Fibroblast of lung (primary cell): ENCODE measurements around the gene APRT.

ENCODE experiments used
- CTCF ChIP-seq, 2 donors: IDR thresholded peaks in 1 of 2; conservative IDR thresholded peaks in 1 of 2; 1 replicate in 1 of 2; 2 replicates in 1 of 2; pipeline ENCODE4 v1.5.1; 2011 to 2012; ENCODE audit warnings: low read length in 2 of 2, control low read depth in 1 of 2, inconsistent platforms in 1 of 2, low read depth in 1 of 2, mild to moderate bottlenecking in 1 of 2
- EZH2 ChIP-seq: IDR thresholded peaks from 2 replicates; pipeline ENCODE4 v1.5.1; 2012; ENCODE audit warnings: low read length, control low read depth, mild to moderate bottlenecking; ENCODE audit errors: missing control alignments

- TF ChIP-seq EZH2 (no peak), CTCF (conservative IDR thresholded peaks at IDR 0.05 in 1 of 2, IDR thresholded peaks at IDR 0.05 in 1 of 2; ENCODE audit: low read depth in 1 of 2, low read length in 2 of 2) (no peak)
These were observed 2.6 kb downstream of the APRT start for GRCh38 chr16:88809068-88809675.
